Measurements from ENCODE around the gene DGKB.

Gene DGKB

GRCh38 chr7:14260011-14260410 lies 642.5 kb downstream of the DGKB start:
- DNase-seq: no peak

DNA sequence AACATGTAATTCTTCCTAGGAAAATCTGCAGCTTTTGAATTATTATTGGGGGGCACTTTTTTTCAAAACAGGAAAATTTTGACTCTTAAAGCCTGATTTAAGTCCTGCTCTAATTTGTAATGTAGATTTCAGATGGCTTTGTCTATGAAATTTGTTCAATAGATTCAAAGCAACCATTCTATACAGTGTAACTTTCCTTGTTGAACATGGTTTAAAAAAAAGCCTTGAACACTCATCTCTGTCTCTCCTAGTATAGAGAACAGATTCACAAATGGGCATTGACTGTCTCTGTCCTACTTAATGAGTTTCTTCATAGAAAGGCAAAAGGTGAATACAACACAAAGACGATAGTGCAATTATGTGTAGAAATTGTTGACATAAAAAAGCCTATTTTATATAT lies 643.7 kb downstream of the DGKB start:
- DNase-seq: no peak

GRCh38 chr7:14258441-14258840 lies 644.1 kb downstream of the DGKB start:
- no peak for DNase-seq

DNA sequence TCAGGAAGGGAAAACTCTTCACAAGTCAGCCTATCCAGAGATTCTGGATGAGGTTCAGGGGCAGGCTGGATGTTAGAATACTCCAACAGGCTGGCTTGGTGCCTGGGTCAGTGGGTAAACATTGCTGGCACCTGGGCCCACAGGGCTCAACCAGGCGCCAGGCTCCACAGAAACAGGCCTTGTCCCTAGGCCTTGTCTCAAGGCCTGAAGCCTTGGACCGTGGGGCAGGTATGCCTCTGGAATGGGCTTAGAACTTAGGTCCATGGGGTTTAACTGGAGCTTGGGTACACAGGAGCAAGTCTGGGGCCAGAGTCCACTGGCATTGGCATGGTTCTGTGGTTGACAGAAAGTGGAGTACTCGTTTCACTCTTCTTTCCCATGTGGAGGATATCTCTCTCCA lies 650.1 kb downstream of the DGKB start:
- DNase-seq: no peak

GRCh38 chr7:14242175-14242574 lies 660.4 kb downstream of the DGKB start:
- DNase-seq: no peak

DNA sequence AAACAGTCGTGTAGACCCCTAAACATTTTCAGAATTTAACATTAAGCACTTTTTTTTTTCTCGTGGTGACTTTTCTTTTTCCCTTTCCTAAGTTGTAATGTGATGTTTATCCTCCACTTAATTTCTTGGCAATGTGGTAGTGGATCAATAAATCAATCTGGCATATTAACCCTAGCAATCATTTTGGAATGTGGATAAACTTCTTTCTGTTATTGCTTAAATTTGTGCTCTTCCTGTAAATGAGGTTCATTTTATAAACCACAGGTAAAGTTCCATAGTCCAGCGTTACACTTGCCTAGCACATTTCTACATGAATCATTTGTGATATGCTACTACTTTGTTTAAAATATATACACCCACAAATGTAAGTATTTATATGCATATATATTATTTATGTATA lies 665.7 kb downstream of the DGKB start:
- no peak for DNase-seq

GRCh38 chr7:14235056-14235455 lies 667.5 kb downstream of the DGKB start:
- no peak for DNase-seq

DNA sequence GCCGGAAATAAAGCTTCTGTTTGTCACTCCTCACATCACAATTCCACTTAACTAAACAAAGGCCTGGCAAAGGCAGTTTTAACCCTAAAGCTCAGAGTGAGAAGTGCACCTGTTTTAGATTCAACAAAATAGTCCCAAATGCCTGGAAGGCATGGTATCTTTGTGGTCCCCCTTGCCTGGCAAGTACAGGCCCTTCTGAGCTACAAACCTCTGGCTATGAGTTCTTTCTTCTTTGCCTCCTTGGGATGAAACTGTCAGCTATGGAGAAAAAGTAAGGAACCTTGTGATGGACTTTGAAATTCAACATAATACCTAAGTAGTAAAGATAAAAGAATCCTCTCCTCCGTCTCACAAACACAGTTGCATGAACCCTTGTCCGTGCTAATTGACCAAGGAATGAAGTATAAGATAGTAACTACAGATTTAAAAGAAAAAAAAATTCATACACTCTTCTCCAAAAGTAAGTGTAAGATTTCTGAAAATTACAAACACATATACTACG lies 668.6 kb downstream of the DGKB start:
- no peak for DNase-seq

GRCh38 chr7:14233076-14233867 lies 669.3 kb downstream of the DGKB start:
- DNase-seq: no peak

DNA sequence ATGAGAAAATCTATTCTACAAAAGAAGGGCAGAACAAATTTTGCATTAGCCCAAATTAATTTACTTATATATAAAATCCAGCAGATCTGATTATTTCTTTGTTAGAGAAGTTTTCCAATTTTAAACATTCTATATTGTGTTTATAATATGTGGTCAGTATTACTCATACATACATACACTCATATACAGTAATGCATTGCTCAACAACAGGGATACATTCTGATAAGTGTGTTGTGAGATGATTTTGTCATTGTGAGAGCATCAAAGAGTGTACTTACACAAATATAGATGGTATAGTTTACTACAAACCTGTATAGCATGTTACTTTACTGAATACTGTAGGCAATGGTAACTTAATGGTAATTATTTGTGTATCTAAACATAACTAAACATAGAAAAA lies 673.5 kb downstream of the DGKB start:
- DNase-seq: no peak

GRCh38 chr7:14228341-14228740 lies 674.2 kb downstream of the DGKB start:
- DNase-seq: no peak

DNA sequence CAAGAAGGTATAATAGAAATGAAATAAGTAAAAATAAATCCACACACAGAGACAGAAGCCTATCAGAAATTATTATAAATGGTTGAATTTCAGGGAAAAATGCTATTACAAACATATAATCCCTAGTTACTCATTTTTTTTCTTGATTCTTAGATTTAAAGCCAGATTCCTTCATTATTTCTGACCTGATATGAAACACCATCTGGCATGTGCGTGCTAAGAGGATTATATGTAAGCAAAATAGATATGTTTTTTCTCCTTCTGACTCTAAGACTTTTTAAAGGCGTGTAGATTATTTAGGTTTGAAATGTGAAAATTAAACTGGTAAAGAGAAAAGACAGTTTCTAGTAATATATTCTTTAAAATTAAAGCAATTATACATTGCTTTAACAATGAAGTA lies 676.4 kb downstream of the DGKB start:
- DNase-seq: no peak

DNA sequence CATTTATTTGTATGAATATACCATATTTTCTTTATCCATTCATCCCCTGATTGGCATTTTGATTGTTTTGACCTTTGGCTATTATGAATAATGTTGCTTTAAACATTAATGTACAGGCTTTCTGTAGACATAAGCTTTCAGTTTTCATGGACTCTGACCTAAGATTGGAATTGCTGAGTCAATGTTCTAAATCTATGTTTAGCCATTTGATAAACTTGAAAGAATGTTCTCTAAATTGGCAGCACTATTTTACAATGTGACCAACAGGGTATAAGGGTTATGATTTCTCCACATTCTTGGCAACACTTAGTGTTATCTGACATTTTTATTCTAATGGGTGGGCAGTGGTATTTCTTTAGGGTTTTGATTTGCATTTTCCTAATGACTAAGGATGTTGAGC lies 683.4 kb downstream of the DGKB start:
- no peak for DNase-seq

DNA sequence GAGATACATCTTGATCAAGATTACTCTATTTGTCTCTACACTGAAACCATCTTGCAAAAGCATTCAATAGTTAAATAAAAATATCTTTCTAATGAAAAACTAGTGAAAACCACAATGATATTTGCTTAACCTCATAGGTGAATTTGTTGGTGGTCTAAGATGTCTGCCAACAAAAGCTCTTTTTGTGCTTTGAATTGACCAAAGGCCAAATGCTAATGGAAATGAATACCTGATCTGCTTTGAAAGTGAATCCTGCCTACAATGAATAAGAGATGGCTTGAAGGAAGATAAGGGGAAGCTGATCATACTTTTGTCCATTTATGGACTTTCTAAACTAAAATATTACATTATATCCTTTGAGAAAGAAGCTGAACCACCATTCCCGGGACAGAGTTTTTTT lies 684.2 kb downstream of the DGKB start:
- no peak for DNase-seq

DNA sequence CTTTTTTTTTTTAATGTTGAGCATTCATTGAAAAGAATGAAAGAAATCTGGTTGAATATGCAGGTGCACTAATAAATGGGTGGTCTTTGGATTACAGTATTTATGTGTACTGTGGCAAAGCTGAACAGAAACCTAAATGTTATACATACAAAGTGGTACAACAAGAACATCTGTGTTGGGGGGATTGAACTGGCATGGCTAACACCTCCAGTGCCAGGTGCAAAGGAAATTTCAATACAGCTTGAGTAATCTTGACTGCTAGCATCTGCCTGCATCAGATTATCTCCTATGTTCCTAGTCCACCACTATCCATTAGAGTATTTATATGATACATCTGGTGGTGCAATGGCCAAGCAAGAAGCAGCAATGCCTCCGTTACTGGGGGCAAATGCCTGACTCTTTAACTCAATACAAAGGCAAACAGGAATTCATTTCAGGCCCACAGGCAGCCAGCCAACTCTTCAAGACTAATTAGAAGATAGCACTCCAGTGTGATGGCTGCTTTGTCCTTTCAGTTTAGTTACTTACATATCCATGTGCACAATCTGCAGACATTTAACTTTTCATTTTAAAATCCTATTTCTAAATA lies 692.6 kb downstream of the DGKB start:
- DNase-seq: no peak

DNA sequence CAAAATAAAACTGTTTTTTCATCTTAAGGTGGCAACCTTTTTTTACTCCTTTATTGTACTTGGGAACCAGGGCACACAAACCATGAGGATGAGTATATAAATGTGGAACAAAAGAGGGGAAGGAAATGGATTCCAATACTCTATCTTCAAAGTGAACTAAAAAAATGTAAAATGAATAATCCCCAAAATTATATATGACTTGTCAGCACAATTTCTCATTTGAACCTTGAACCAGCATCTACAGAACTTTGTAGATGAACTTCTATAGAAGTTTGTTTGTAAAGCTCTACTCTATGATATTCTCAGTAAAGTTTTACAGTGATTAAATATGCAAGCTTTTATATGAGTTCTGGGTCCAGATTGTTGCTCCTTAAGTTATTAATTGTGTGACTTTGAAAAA lies 694.8 kb downstream of the DGKB start:
- DNase-seq: no peak

GRCh38 chr7:14207138-14207537 lies 695.4 kb downstream of the DGKB start:
- DNase-seq: no peak

DNA sequence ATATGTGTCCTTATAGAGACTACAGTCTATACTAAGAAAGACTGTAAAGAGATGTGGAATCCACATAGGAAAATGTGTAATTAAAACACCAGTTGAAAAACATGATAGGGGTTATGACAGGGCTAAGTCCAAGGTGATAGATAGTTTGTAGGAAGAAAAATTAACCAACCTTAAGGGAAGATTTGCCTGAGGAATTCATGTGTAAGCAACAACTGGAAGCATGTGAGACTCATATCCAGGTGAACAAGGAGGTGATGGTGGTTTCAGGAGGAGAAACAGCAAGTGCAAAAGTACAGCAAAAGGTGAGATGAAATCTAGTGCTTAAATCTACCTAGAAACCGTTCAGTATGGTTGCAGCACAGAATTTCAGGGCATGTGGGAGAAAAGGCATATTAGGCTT lies 696.4 kb downstream of the DGKB start:
- DNase-seq: no peak

- DNase-seq: no peak
These were observed 701.2 kb downstream of the DGKB start for GRCh38 chr7:14201353-14201752.

- DNase-seq: no peak
These were observed 703.2 kb downstream of the DGKB start for GRCh38 chr7:14199336-14199735.

DNA sequence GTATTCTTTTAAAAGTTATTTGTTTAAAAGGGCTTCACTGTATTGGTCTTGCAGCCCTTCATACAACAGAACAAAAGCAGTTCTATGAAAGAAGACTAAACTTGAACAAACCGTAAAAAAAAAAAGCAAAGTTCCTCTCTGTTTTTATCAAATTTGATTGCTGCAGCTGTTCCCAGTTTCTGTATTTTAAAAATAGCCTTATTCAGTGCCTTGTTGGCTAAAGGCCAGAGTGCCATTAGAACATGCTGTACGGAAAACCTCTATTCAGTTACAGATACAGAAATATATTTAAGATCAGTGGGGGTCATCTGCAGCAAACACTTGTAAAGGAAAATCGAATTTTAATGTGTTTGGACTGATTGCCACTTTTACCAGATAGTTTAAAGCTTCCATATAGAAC lies 705.3 kb downstream of the DGKB start:
- DNase-seq: no peak

- DNase-seq: no peak
These were observed 706.0 kb downstream of the DGKB start for GRCh38 chr7:14196555-14196954.

DNA sequence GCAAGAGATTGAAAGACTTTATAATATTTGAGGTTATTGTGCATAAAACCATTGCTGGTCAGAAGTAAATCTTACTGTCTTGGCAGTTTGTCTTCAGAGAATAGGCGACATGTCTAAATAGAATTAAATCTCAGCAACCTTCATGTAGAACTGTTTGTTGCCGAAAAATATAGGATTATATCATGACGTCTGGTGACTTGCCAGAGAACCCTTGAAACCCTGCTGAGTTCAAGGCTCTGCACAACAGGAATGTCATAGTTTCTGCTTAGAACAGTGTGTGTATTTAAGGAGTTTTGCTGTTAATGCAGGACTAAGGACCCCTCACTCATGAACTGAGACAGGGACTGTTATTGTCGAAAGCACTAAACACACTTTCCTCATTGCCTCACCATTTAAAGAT lies 706.7 kb downstream of the DGKB start:
- no peak for DNase-seq

DNA sequence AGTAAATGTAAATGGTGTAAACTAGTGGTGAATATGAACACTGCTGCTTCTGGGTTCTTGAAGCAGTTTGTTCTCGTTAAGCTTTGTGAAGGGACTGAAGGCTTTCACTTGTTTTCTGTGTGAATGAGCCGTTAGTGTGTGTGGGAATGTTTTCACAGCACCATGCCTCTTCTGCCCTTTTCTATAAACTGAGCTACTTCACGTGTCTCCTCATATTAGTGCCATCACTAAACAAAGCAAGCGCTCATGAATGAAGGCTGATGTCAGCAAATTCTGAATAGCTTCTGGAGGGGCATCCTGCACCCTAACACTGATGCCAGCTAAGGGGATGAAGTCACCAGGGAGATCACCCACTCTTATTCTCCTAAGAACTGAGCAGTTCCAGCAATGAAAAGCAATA lies 707.5 kb downstream of the DGKB start:
- no peak for DNase-seq

GRCh38 chr7:14191686-14192098 lies 710.9 kb downstream of the DGKB start:
- DNase-seq: no peak
